LNCAP (cell line): ENCODE results near the gene ZNF202.

Experiments
- TF ChIP-seq, protein P1 (sequence below): fragments of 450-650 bp; IDR thresholded peaks from 2 replicates; pipeline ENCODE4 v1.5.1; 2017; ENCODE audit warnings: mild to moderate bottlenecking

The ZNF202 gene

DNA sequence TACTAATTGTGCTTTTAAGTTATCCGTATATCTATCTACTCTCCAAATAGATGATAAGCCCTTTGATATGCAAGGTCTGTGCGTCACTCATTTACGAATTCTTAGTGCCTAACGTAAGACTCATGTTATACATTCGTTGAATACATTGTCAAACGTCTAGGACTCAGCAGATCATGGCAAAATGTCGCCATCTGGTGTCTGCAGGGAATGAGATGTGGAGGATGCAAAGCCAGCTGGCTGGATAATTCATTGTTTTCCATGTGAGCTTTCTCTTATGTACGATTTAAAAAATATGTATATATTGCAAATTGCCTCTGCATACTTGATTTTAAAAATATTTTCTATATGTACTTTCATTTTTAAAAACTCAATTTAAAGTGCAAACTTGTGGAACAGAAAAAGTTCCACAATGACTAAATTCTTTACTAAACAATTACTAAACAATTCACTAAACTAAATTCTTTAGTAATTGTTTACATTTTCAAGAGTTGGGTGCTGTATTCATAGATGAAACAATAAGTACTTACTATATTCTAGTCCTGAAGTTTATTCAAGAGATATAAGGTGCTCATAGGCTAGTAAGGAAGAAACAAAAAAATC, 33.8 kb downstream of the ZNF202 start:
- TF ChIP-seq, protein P1, sequence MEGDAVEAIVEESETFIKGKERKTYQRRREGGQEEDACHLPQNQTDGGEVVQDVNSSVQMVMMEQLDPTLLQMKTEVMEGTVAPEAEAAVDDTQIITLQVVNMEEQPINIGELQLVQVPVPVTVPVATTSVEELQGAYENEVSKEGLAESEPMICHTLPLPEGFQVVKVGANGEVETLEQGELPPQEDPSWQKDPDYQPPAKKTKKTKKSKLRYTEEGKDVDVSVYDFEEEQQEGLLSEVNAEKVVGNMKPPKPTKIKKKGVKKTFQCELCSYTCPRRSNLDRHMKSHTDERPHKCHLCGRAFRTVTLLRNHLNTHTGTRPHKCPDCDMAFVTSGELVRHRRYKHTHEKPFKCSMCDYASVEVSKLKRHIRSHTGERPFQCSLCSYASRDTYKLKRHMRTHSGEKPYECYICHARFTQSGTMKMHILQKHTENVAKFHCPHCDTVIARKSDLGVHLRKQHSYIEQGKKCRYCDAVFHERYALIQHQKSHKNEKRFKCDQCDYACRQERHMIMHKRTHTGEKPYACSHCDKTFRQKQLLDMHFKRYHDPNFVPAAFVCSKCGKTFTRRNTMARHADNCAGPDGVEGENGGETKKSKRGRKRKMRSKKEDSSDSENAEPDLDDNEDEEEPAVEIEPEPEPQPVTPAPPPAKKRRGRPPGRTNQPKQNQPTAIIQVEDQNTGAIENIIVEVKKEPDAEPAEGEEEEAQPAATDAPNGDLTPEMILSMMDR, result peak; percentile 86

DNA sequence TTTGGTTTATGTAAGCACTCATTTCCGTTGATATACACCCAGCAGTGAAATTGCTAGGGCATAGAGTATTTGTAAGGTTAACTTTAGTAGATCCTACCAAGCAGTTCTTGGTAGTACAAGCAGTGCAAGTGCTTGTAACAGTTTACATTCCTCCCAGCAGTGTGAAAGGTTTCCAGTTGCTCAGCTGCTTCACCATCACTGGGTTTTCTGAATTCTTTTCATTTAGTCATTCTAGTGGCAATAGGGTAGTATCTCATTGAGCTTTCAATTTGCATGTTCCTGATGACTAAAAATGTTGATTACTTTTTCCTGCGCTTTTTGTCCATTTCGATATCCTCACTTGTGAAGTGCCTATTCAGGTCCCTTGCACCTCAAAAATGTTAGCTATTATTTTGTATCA, 34.3 kb downstream of the ZNF202 start:
- TF ChIP-seq, protein P1, result no peak

GRCh38 chr11:123704341-123704740, 37.1 kb downstream of the ZNF202 start:
- TF ChIP-seq, protein P1, result no peak

DNA sequence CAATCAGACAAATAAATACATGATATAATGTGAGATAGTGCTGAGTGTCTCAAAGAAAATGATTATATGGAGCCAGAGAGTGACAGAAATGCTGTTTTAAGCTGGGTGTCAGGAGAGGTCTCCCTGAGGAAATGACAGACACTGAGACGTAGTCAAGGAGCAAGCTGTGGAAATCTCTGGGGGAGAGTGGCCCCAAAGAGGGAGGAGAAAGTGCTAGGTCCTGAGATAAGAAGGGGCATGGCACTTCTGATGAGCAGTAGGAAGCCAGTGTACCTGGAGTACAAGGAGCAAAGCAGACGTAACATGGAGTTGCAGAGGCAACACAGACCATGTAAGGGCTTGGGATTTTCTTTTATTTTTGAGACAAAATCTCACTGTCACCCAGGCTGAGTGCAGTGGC, 38.8 kb downstream of the ZNF202 start:
- TF ChIP-seq, protein P1, result no peak

- TF ChIP-seq, protein P1, result no peak
Observed at GRCh38 chr11:123702139-123702538, 39.3 kb downstream of the ZNF202 start.

DNA sequence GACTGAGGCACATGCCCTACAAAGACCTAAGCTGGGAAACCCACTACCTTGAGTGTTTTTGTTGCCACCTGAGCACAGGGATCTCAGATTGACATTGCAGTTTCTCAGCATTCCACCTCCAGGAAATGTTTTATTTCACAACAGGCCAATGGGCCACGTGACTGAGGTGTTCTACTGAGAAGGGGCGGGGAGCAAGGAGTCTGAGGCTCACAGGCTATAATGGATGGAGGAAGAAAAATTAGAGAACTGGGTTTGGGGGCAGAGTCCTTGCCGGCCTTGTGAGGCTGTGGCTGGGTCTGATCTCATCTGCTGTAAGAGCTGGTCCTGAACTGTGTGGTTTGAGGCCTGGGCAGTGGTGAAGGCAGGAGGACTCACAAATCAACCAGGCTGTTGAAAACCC, 40.7 kb downstream of the ZNF202 start:
- TF ChIP-seq, protein P1, result no peak

DNA sequence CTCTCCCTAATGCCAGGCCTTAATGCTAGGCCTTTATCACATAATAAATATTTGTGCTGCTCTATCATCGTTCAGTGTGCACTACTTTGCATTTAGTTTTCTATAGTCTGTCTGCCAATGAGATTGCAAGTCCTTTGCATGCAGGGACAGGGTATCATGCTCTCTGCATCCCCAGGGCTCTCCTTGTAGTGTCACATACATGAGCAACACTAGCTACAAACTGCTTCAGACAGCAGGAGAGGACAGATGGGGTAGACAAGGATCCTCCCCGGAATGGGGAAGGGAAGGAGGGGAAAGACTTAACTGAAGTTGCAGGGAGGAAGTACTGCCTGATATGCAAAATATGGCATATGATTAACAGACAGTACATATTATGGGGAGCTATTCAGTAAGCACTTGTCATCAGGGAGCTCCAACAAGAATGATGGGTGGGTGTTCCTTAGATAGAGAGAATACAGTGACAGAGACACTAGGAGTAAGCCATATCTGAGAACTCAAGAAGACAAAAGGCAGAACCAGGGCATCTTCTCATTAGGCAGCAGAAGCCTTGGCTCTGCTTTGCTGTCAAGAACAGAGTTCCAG, 42.8 kb downstream of the ZNF202 start:
- TF ChIP-seq, protein P1, result no peak

- TF ChIP-seq, protein P1, result no peak
Observed at GRCh38 chr11:123696183-123696582, 45.3 kb downstream of the ZNF202 start.
